Liver (tissue), 3 donors: Measurements from ENCODE around the gene PCDHA11.

Source experiments
- ATF3 ChIP-seq: IDR thresholded peaks from 2 replicates; pipeline ENCODE4 v1.6.1; 2016; ENCODE audit warnings: antibody characterized with exemption
- CTCF ChIP-seq: fragments of 150-350 bp; IDR thresholded peaks from 2 replicates; pipeline ENCODE4 v1.5.1; 2017; ENCODE audit warnings: improper control_type of control experiment, low read depth, low read length; ENCODE audit not compliant: missing input control
- FOXA1 ChIP-seq: IDR thresholded peaks from 2 replicates; pipeline ENCODE4 v1.6.1; 2016; ENCODE audit warnings: antibody characterized with exemption
- GABPA ChIP-seq, 2 donors: IDR thresholded peaks in 1 of 2; conservative IDR thresholded peaks in 1 of 2; 2 replicates each; pipeline ENCODE4 v1.6.1; 2016; ENCODE audit warnings: antibody characterized with exemption in 2 of 2, mild to moderate bottlenecking in 1 of 2, moderate library complexity in 1 of 2
- MAX ChIP-seq: IDR thresholded peaks from 2 replicates; pipeline ENCODE4 v1.6.1; 2016; ENCODE audit warnings: antibody characterized with exemption
- REST ChIP-seq: IDR thresholded peaks from 2 replicates; pipeline ENCODE4 v1.6.1; 2016; ENCODE audit warnings: antibody characterized with exemption, mild to moderate bottlenecking
- RXRA ChIP-seq, 2 donors: IDR thresholded peaks; 2 replicates each; pipeline ENCODE4 v1.6.1; 2017 to 2018; ENCODE audit warnings: antibody characterized with exemption in 2 of 2, mild to moderate bottlenecking in 1 of 2
- TAF1 ChIP-seq: conservative IDR thresholded peaks from 2 replicates; pipeline ENCODE4 v1.6.1; 2016; ENCODE audit warnings: antibody characterized with exemption, mild to moderate bottlenecking
- donor health status: healthy.
- donor health status: healthy.

GRCh38 chr5:140882591-140882899 lies 13.8 kb downstream of the PCDHA11 start:
- TF ChIP-seq GABPA (IDR thresholded peaks at IDR 0.05 in 1 of 2, conservative IDR thresholded peaks at IDR 0.05 in 1 of 2) (no peak), CTCF (no peak), TAF1 (no peak), REST (no peak), MAX (no peak), FOXA1 (no peak), ATF3 (no peak), RXRA (IDR thresholded peaks at IDR 0.05) (no peak)
